RWPE1 (cell line): ENCODE measurements around the gene UST.
A peak's percentile ranks its signal among the peaks of the same experiment; 100 is the strongest.

Experiments used
- CTCF ChIA-PET: fragments of 350-600 bp; sonication (Branson Sonifier 250); formaldehyde crosslinking; extraction: SDS; loops from one replicate; lab custom pipeline; 2021; lab: Yijun Ruan, JAX
- POLR2A ChIA-PET: fragments of 400-600 bp; formaldehyde crosslinking; extraction: SDS; loops from one replicate; lab custom pipeline; 2020; ENCODE audit warnings: antibody characterized with exemption; ENCODE audit not compliant: low non-redundant PET; lab: Yijun Ruan, JAX
- DNase-seq: peaks from one replicate; pipeline ENCODE4 v3.0.0; 2012; ENCODE audit warnings: low spot score
- H3K27ac ChIP-seq: fragments of 450-650 bp; 2 replicates; pipeline ENCODE4 v1.5.1; 2017
- TF ChIP-seq, protein P1 (sequence below): fragments of 450-650 bp; conservative IDR thresholded peaks from 2 replicates; pipeline ENCODE4 v1.5.1; 2017; ENCODE audit warnings: low read depth, mild to moderate bottlenecking

The UST gene

DNA sequence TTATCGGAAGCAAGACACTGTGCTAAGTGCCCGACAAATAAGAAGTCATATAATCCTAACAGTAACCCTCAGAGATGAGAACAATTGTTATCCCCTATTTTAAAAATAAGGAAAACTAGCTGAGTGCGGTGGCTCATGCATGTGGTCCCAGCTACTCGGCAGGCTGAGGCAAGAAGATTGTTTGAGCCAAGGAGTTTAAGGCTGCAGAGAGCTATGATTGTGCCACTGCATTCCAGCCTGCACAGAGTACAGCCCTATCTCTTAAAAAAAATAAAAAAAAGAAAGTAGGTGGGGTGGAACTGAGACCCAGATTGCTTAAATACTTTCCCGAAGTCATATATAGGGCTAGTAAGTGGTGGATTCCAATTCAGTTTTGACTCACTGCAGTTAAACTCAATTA, 84.7 kb downstream of the UST start:
- POLR2A ChIA-PET: no interaction called here
- DNase-seq: no peak
- H3K27ac ChIP-seq: no peak overlapping the region
- CTCF ChIA-PET: no interaction called here
- TF ChIP-seq, protein P1, sequence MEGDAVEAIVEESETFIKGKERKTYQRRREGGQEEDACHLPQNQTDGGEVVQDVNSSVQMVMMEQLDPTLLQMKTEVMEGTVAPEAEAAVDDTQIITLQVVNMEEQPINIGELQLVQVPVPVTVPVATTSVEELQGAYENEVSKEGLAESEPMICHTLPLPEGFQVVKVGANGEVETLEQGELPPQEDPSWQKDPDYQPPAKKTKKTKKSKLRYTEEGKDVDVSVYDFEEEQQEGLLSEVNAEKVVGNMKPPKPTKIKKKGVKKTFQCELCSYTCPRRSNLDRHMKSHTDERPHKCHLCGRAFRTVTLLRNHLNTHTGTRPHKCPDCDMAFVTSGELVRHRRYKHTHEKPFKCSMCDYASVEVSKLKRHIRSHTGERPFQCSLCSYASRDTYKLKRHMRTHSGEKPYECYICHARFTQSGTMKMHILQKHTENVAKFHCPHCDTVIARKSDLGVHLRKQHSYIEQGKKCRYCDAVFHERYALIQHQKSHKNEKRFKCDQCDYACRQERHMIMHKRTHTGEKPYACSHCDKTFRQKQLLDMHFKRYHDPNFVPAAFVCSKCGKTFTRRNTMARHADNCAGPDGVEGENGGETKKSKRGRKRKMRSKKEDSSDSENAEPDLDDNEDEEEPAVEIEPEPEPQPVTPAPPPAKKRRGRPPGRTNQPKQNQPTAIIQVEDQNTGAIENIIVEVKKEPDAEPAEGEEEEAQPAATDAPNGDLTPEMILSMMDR: no peak

- DNase-seq: no peak
- H3K27ac ChIP-seq: no peak overlapping the region
- TF ChIP-seq, protein P1: no peak
- CTCF ChIA-PET: no interaction called here
- POLR2A ChIA-PET: no interaction called here
Observed at GRCh38 chr6:148835920-148836441, 89.2 kb downstream of the UST start.

- CTCF ChIA-PET: no interaction called here
- TF ChIP-seq, protein P1: no peak
- no peak overlapping the region for H3K27ac ChIP-seq
- POLR2A ChIA-PET: no interaction called here
- DNase-seq: no peak
Observed at GRCh38 chr6:148836751-148837150, 89.9 kb downstream of the UST start.

- no peak overlapping the region for H3K27ac ChIP-seq
- ChIA-PET CTCF (no interaction called here), POLR2A (no interaction called here)
- TF ChIP-seq, protein P1: no peak
- no peak for DNase-seq
Observed at GRCh38 chr6:148837941-148838340, 91.1 kb downstream of the UST start.

GRCh38 chr6:148839044-148839443, 92.2 kb downstream of the UST start:
- ChIA-PET CTCF (interaction anchor here (0.7 kb wide), 1 partner anchor 279 kb away, joined by 4 read pairs; no protein-coding TSS in a partner anchor), POLR2A (interaction anchor here (0.5 kb wide), 1 partner anchor 11 kb away, joined by 11 read pairs; no protein-coding TSS in a partner anchor)
- no peak for DNase-seq
- no peak overlapping the region for H3K27ac ChIP-seq
- TF ChIP-seq, protein P1: no peak

- POLR2A ChIA-PET: no interaction called here
- no peak overlapping the region for H3K27ac ChIP-seq
- peak; percentile 49 for DNase-seq
- CTCF ChIA-PET: no interaction called here
- TF ChIP-seq, protein P1: no peak
Observed at GRCh38 chr6:148840256-148840655, 93.4 kb downstream of the UST start.
